ENCODE results near the gene DPEP2. TPM values are rescaled to one million over a fixed set of nuclear protein-coding genes. Genes with fewer than 3 reads are reported as not detected.

The DPEP2 gene
- total RNA-seq, 2 donors from 2014 or later: 0.20 TPM; not detected in 1

GRCh38 chr16:67963292-67963661 is 36.0 kb downstream of the DPEP2 start:
- peaks cover 15% of the 10 kb centered on the region for H3K4me1 Mint-ChIP-seq
- no peak overlapping the region for H3K4me3 ChIP-seq (ENCODE audit: low read length)
- no peak overlapping the region for H3K27ac ChIP-seq (ENCODE audit: low read depth, low read length)
- H3K9me3 ChIP-seq (ENCODE audit: control insufficient read depth, low read length): no peaks in the 10 kb centered on the region
- H3K36me3 Mint-ChIP-seq (ENCODE audit: low read depth): peaks cover 35% of the 10 kb centered on the region
- peaks cover 16% of the 10 kb centered on the region for H3K4me1 ChIP-seq (ENCODE audit: control insufficient read depth, insufficient read depth, low read length)
- no peak overlapping the region for H3K4me3 Mint-ChIP-seq
- no peak for DNase-seq
- H3K36me3 ChIP-seq (ENCODE audit: control insufficient read depth, insufficient read depth, low read length): peaks cover 49% of the 10 kb centered on the region
- H3K27me3 Mint-ChIP-seq (ENCODE audit: insufficient read depth): peaks cover 2% of the 10 kb centered on the region
- H3K9me3 Mint-ChIP-seq: no peaks in the 10 kb centered on the region
- no peak overlapping the region for H3K9ac ChIP-seq (ENCODE audit: extremely low read depth, low read length, poor library complexity, severe bottlenecking)
- H3K27me3 ChIP-seq (ENCODE audit: control insufficient read depth, insufficient read depth, low read length, poor library complexity, severe bottlenecking): no peaks in the 10 kb centered on the region
- no peak for TF ChIP-seq CTCF (conservative IDR thresholded peaks at IDR 0.05)
- 93% methylated on average over 2 of the region's 2 CpGs for WGBS, 2 experiments (ENCODE audit: insufficient coverage in 1 of 2, insufficient read length in 1 of 2)
- H3K27ac Mint-ChIP-seq: no peak overlapping the region

DNA sequence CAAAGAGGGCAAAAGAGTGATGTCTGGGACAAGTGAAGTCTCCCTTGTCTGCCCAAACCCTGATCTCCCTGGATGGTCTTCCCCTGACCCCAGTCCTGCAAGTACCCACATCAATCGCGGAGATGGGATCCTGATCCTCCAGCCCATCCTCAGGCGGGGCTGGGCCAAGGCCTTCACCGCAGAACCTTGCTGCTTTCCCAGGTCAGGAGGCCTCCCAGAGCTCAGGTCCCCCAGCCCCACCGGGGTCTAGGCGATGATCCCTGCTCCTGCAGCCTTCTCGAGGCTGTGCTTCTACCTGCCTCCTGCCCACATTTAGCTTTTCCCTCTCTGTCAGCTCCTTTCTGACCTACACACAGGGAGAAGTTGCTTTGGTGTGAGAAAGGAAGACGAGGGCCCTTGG is 37.1 kb downstream of the DPEP2 start:
- no peak for TF ChIP-seq CTCF (conservative IDR thresholded peaks at IDR 0.05)
- Mint-ChIP-seq H3K4me1 (peaks cover 9% of the 10 kb centered on the region), H3K4me3 (no peak overlapping the region), H3K27ac (no peak overlapping the region), H3K9me3 (no peaks in the 10 kb centered on the region), H3K27me3 (ENCODE audit: insufficient read depth) (no peaks in the 10 kb centered on the region), H3K36me3 (ENCODE audit: low read depth) (peaks cover 44% of the 10 kb centered on the region)
- Histone ChIP-seq H3K27me3 (ENCODE audit: control insufficient read depth, insufficient read depth, low read length, poor library complexity, severe bottlenecking) (no peaks in the 10 kb centered on the region), H3K4me1 (ENCODE audit: control insufficient read depth, insufficient read depth, low read length) (peaks cover 16% of the 10 kb centered on the region), H3K9me3 (ENCODE audit: control insufficient read depth, low read length) (no peaks in the 10 kb centered on the region), H3K27ac (ENCODE audit: low read depth, low read length) (no peak overlapping the region), H3K9ac (ENCODE audit: extremely low read depth, low read length, poor library complexity, severe bottlenecking) (no peak overlapping the region), H3K4me3 (ENCODE audit: low read length) (no peak overlapping the region), H3K36me3 (ENCODE audit: control insufficient read depth, insufficient read depth, low read length) (peaks cover 60% of the 10 kb centered on the region)
- WGBS, 2 experiments (ENCODE audit: insufficient coverage in 1 of 2, insufficient read length in 1 of 2): 93 to 97% methylated on average over 5 to 8 of the region's 8 CpGs
- no peak for DNase-seq

- Histone ChIP-seq H3K27ac (ENCODE audit: low read depth, low read length) (no peak overlapping the region), H3K27me3 (ENCODE audit: control insufficient read depth, insufficient read depth, low read length, poor library complexity, severe bottlenecking) (no peaks in the 10 kb centered on the region), H3K9ac (ENCODE audit: extremely low read depth, low read length, poor library complexity, severe bottlenecking) (no peak overlapping the region), H3K4me1 (ENCODE audit: control insufficient read depth, insufficient read depth, low read length) (peaks cover 16% of the 10 kb centered on the region), H3K9me3 (ENCODE audit: control insufficient read depth, low read length) (no peaks in the 10 kb centered on the region), H3K36me3 (ENCODE audit: control insufficient read depth, insufficient read depth, low read length) (peaks cover 60% of the 10 kb centered on the region), H3K4me3 (ENCODE audit: low read length) (no peak overlapping the region)
- TF ChIP-seq CTCF (conservative IDR thresholded peaks at IDR 0.05): no peak
- WGBS, 2 experiments (ENCODE audit: insufficient coverage in 1 of 2, insufficient read length in 1 of 2): 97% methylated on average over 7 to 13 of the region's 13 CpGs
- H3K4me1 Mint-ChIP-seq: peaks cover 4% of the 10 kb centered on the region
- no peak for DNase-seq
- H3K27me3 Mint-ChIP-seq (ENCODE audit: insufficient read depth): no peaks in the 10 kb centered on the region
- H3K9me3 Mint-ChIP-seq: no peaks in the 10 kb centered on the region
- no peak overlapping the region for H3K4me3 Mint-ChIP-seq
- H3K27ac Mint-ChIP-seq: no peak overlapping the region
- peaks cover 44% of the 10 kb centered on the region for H3K36me3 Mint-ChIP-seq (ENCODE audit: low read depth)
These were observed 37.7 kb downstream of the DPEP2 start for GRCh38 chr16:67961551-67961957.
